ENCODE results near the gene NFATC1.

DNA sequence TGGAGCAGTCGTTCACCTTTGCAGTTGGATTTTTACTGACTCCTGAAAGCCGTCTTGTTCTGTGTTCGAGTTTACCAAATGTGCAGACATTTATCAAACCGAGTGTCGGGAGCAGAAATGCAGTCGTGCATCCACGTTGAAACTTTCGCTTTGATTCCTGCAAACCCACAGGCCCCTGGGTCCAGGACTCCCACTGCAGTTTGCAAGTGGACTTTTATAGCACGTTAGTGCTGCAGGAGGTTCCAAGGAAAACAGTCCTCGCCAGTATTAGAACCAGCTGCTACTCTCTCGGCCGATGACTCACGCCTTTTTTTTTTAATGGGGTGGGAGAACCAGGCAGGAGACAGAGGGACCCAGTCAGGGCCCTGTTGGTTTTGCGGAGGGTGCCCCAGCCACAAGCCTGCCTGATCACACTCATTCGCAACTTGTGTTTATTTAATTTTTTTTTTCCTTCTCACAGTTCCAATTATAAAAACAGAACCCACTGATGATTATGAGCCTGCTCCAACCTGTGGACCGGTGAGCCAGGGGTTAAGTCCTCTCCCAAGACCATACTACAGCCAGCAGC lies 90.1 kb downstream of the NFATC1 start:
- TF ChIP-seq, protein P1, sequence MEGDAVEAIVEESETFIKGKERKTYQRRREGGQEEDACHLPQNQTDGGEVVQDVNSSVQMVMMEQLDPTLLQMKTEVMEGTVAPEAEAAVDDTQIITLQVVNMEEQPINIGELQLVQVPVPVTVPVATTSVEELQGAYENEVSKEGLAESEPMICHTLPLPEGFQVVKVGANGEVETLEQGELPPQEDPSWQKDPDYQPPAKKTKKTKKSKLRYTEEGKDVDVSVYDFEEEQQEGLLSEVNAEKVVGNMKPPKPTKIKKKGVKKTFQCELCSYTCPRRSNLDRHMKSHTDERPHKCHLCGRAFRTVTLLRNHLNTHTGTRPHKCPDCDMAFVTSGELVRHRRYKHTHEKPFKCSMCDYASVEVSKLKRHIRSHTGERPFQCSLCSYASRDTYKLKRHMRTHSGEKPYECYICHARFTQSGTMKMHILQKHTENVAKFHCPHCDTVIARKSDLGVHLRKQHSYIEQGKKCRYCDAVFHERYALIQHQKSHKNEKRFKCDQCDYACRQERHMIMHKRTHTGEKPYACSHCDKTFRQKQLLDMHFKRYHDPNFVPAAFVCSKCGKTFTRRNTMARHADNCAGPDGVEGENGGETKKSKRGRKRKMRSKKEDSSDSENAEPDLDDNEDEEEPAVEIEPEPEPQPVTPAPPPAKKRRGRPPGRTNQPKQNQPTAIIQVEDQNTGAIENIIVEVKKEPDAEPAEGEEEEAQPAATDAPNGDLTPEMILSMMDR (IDR thresholded peaks at IDR 0.05): no peak
- no peak for TF ChIP-seq POLR2A (IDR thresholded peaks at IDR 0.05)
